PC-3 (cell line): ENCODE data around the gene DNMBP. TPM values are rescaled to one million over a fixed set of nuclear protein-coding genes. Genes with fewer than 3 reads are reported as not detected.

Experiments
- ATAC-seq: fragments of 200-7000 bp; cut with Tn5 transposase; 2 replicates; pipeline ENCODE4 v1.9.1; 2020; ENCODE audit warnings: mild to moderate bottlenecking, moderate library complexity
- BruUV-seq: library from RNA; stranded (reverse); fragments of 400-500 nt; replicated peaks from 2 replicates; lab custom pipeline; 2021; lab: Mats Ljungman, UMichigan
- CTCF ChIA-PET: fragments of 300-600 bp; sonication (Branson Sonifier 250); formaldehyde crosslinking; loops from one replicate; lab custom pipeline; 2022; ENCODE audit warnings: antibody characterized with exemption; lab: Charles Lee
- POLR2A ChIA-PET: fragments of 300-600 bp; sonication (Branson Sonifier 250); formaldehyde crosslinking; loops from one replicate; lab custom pipeline; 2022; ENCODE audit warnings: antibody characterized with exemption; ENCODE audit not compliant: unreplicated experiment; lab: Charles Lee
- DNase-seq: peaks from one replicate; pipeline ENCODE4 v3.0.0-alpha.2; 2015
- H2AFZ ChIP-seq: fragments of 300-600 bp; sonication (generic); 2 replicates; pipeline ENCODE4 v1.6.0; 2016; ENCODE audit warnings: antibody characterized with exemption, low read length
- H3F3A ChIP-seq: fragments of 300-600 bp; sonication (generic); one replicate; pipeline ENCODE4 v1.6.0; 2017; ENCODE audit warnings: antibody characterized with exemption, low read length, control low read depth, mild to moderate bottlenecking; ENCODE audit not compliant: unreplicated experiment
- H3K27ac ChIP-seq: fragments of 300-600 bp; sonication (generic); 2 replicates; pipeline ENCODE4 v1.5.1; 2016; ENCODE audit warnings: mild to moderate bottlenecking, low read length
- H3K27me3 ChIP-seq: fragments of 300-600 bp; sonication (generic); 2 replicates; pipeline ENCODE4 v1.6.1; 2016; ENCODE audit warnings: low read length, mixed read lengths
- H3K36me3 ChIP-seq: fragments of 300-600 bp; sonication (generic); 2 replicates; pipeline ENCODE4 v1.6.1; 2016; ENCODE audit warnings: low read depth, mixed run types, low read length, mixed read lengths
- H3K4me1 ChIP-seq: fragments of 300-600 bp; sonication (generic); 2 replicates; pipeline ENCODE4 v1.5.1; 2016; ENCODE audit warnings: low read length; ENCODE audit not compliant: insufficient read depth
- H3K4me2 ChIP-seq: fragments of 300-600 bp; sonication (generic); 2 replicates; pipeline ENCODE4 v1.6.0; 2016; ENCODE audit warnings: low read length
- H3K4me3 ChIP-seq: fragments of 300-600 bp; sonication (generic); 2 replicates; pipeline ENCODE4 v1.5.1; 2016; ENCODE audit warnings: mild to moderate bottlenecking, low read length, mixed read lengths
- H3K79me2 ChIP-seq: fragments of 300-600 bp; sonication (generic); 2 replicates; pipeline ENCODE4 v1.6.1; 2017; ENCODE audit warnings: low read length, mixed read lengths
- H3K9ac ChIP-seq: fragments of 300-600 bp; sonication (generic); 2 replicates; pipeline ENCODE4 v1.6.0; 2016; ENCODE audit warnings: mild to moderate bottlenecking, low read length
- H3K9me2 ChIP-seq: fragments of 300-600 bp; sonication (generic); replicated peaks from 2 replicates; pipeline ENCODE4 v1.6.1; 2016; ENCODE audit warnings: mixed run types, low read length, mixed read lengths
- H3K9me3 ChIP-seq: fragments of 300-600 bp; sonication (generic); 2 replicates; pipeline ENCODE4 v1.6.1; 2016; ENCODE audit warnings: low read length, mixed read lengths
- H4K20me1 ChIP-seq: fragments of 300-600 bp; sonication (generic); 2 replicates; pipeline ENCODE4 v1.6.1; 2016; ENCODE audit warnings: low read length, mixed read lengths
- EZH2 ChIP-seq: fragments of 300-600 bp; sonication (generic); IDR thresholded peaks from one replicate; pipeline ENCODE4 v1.6.1; 2017; ENCODE audit warnings: antibody characterized with exemption, mild to moderate bottlenecking, low read length; ENCODE audit not compliant: unreplicated experiment
- EZH2phosphoT487 ChIP-seq: fragments of 300-600 bp; sonication (generic); IDR thresholded peaks from 2 replicates; pipeline ENCODE4 v1.6.1; 2018; ENCODE audit warnings: mild to moderate bottlenecking, antibody characterized with exemption, low read length, borderline replicate concordance
- intact Hi-C: fragments of 100-400 bp; cut with micrococcal nuclease; formaldehyde crosslinking; loops from 2 replicates; pipeline ENCODE4 v1.9.0; 2023
- total RNA-seq: library from RNA; depleted of rRNA; stranded (reverse); fragments of >200 nt; gene quantifications from 2 replicates; pipeline ENCODE4 v1.2.3, GENCODE V29; 2014
- TF ChIP-seq, protein P1 (sequence below): fragments of 300-600 bp; sonication (generic); conservative IDR thresholded peaks from 2 replicates; pipeline ENCODE4 v1.5.1; 2017; ENCODE audit warnings: antibody characterized with exemption, low read depth, mild to moderate bottlenecking, low read length

Gene DNMBP
- total RNA-seq, 1 experiment from 2014 or later = 6.2 TPM

- no peak overlapping the region for H3K4me2 ChIP-seq
- no peak overlapping the region for H3K27ac ChIP-seq
- no peaks in the 10 kb centered on the region for H3K9me3 ChIP-seq
- H3K36me3 ChIP-seq = no peaks in the 10 kb centered on the region; the same call in 1 of the 2 replicates
- TF ChIP-seq, protein P1, sequence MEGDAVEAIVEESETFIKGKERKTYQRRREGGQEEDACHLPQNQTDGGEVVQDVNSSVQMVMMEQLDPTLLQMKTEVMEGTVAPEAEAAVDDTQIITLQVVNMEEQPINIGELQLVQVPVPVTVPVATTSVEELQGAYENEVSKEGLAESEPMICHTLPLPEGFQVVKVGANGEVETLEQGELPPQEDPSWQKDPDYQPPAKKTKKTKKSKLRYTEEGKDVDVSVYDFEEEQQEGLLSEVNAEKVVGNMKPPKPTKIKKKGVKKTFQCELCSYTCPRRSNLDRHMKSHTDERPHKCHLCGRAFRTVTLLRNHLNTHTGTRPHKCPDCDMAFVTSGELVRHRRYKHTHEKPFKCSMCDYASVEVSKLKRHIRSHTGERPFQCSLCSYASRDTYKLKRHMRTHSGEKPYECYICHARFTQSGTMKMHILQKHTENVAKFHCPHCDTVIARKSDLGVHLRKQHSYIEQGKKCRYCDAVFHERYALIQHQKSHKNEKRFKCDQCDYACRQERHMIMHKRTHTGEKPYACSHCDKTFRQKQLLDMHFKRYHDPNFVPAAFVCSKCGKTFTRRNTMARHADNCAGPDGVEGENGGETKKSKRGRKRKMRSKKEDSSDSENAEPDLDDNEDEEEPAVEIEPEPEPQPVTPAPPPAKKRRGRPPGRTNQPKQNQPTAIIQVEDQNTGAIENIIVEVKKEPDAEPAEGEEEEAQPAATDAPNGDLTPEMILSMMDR = no peak
- TF ChIP-seq EZH2phosphoT487 (no peak), EZH2 (no peak)
- BruUV-seq = no TSS peak
- H3K9ac ChIP-seq = no peak overlapping the region
- no peak overlapping the region for H2AFZ ChIP-seq
- intact Hi-C loops = no loop called here
- H3K27me3 ChIP-seq = no peaks in the 10 kb centered on the region
- ATAC-seq (no peak), DNase-seq (no peak)
- H3K4me1 ChIP-seq = peaks cover 3% of the 10 kb centered on the region; the same call in 1 of the 2 replicates
- no peaks in the 10 kb centered on the region for H3F3A ChIP-seq
- no peaks in the 10 kb centered on the region for H3K79me2 ChIP-seq
- H4K20me1 ChIP-seq = no peaks in the 10 kb centered on the region
- CTCF ChIA-PET = no interaction called here
- no peak overlapping the region for H3K4me3 ChIP-seq
- H3K9me2 ChIP-seq = no peaks in the 10 kb centered on the region
- POLR2A ChIA-PET = no interaction called here
Measured at GRCh38 chr10:99850021-99850766, 159.6 kb downstream of the DNMBP start.

DNA sequence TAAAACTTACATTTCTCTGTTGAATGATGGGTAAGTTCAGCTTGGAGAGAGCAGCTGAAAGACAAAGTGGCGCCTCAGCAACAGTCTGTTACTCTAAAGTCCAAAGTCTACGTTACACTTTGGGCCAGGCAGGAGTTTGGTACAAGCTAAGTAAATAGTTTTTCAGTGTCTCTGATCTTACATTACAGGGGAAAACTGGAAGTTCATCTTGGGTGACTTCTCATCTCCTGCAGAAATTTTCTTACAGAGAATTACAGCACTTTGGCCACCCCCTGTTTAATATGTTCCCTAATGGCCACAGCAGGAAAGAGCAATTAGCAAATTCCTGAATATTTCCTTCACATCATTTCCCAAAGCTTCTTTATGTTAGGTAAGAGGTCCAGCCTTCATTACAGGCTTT lies 160.2 kb downstream of the DNMBP start:
- H3K36me3 ChIP-seq = no peaks in the 10 kb centered on the region; the same call in 1 of the 2 replicates
- H3K9ac ChIP-seq = no peak overlapping the region
- no peak overlapping the region for H3K4me2 ChIP-seq
- BruUV-seq = no TSS peak
- H3K27ac ChIP-seq = no peak overlapping the region
- H2AFZ ChIP-seq = no peak overlapping the region
- no peak for ATAC-seq
- TF ChIP-seq EZH2phosphoT487 = no peak
- no peaks in the 10 kb centered on the region for H3K9me2 ChIP-seq
- DNase-seq = no peak
- no peaks in the 10 kb centered on the region for H4K20me1 ChIP-seq
- H3K79me2 ChIP-seq = no peaks in the 10 kb centered on the region
- H3K27me3 ChIP-seq = no peaks in the 10 kb centered on the region
- H3F3A ChIP-seq = no peaks in the 10 kb centered on the region
- no peaks in the 10 kb centered on the region for H3K9me3 ChIP-seq
- intact Hi-C loops = no loop called here
- POLR2A ChIA-PET = no interaction called here
- H3K4me1 ChIP-seq = peaks cover 3% of the 10 kb centered on the region; the same call in 1 of the 2 replicates
- CTCF ChIA-PET = no interaction called here
- H3K4me3 ChIP-seq = no peak overlapping the region

DNA sequence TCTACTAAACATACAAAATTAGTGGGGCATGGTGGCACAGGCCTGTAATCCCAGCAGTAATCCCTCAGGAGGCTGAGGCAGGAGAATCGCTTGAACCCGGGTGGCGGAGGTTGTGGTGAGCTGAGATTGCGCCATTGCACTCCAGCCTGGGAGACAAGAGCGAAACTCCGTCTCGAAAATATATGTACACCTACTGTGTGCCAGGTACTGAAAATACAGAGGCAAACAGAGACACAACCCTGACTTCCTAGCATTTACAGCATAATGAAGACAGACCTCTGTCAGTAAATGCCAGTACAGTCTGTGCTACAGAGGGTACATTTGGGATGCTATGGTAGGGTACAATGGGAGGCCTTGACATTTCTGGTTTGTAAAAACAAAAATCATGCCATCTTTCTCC lies 160.7 kb downstream of the DNMBP start:
- H3K79me2 ChIP-seq = no peaks in the 10 kb centered on the region
- H2AFZ ChIP-seq = no peak overlapping the region
- H3K27me3 ChIP-seq = no peaks in the 10 kb centered on the region
- no TSS peak for BruUV-seq
- no peak overlapping the region for H3K4me2 ChIP-seq
- no peak overlapping the region for H3K27ac ChIP-seq
- H3K9me3 ChIP-seq = no peaks in the 10 kb centered on the region
- ATAC-seq (no peak), DNase-seq (no peak)
- H3K9ac ChIP-seq = no peak overlapping the region
- ChIA-PET CTCF (no interaction called here), POLR2A (no interaction called here)
- no peaks in the 10 kb centered on the region; the same call in 1 of the 2 replicates for H3K36me3 ChIP-seq
- peaks cover 3% of the 10 kb centered on the region; the same call in 1 of the 2 replicates for H3K4me1 ChIP-seq
- no peaks in the 10 kb centered on the region for H4K20me1 ChIP-seq
- intact Hi-C loops = no loop called here
- no peaks in the 10 kb centered on the region for H3K9me2 ChIP-seq
- TF ChIP-seq EZH2 (no peak), EZH2phosphoT487 (no peak)
- TF ChIP-seq, protein P1 = no peak
- H3K4me3 ChIP-seq = no peak overlapping the region
- no peaks in the 10 kb centered on the region for H3F3A ChIP-seq
